Keratinocyte (primary cell): ENCODE data around the gene CEP131. TPM values are rescaled to one million over a fixed set of nuclear protein-coding genes. Genes with fewer than 3 reads are reported as not detected.

Experiments used
- DNase-seq: peaks from one replicate; pipeline ENCODE4 v3.0.0-alpha.2; 2011; ENCODE audit warnings: low read depth, missing footprints, low spot score
- FAIRE-seq: peaks from 2 replicates; lab custom pipeline; 2011; peaks lifted over from hg19 to GRCh38; lab: Jason Lieb, UNC
- H2AFZ ChIP-seq: 2 replicates; pipeline ENCODE4 v1.6.0; 2012; ENCODE audit warnings: low read length, control low read depth, inconsistent platforms; ENCODE audit not compliant: control insufficient read depth
- H3K27ac ChIP-seq: 2 replicates; pipeline ENCODE4 v1.5.1; 2011; ENCODE audit warnings: low read length; ENCODE audit not compliant: control insufficient read depth, insufficient read depth
- H3K27me3 ChIP-seq: 3 replicates; pipeline ENCODE4 v1.6.0; 2011; ENCODE audit warnings: low read length; ENCODE audit not compliant: control insufficient read depth, insufficient read depth; ENCODE audit errors: extremely low read depth
- H3K36me3 ChIP-seq, 2 experiments: 2 replicates in 1 of 2; 3 replicates in 1 of 2; pipeline ENCODE4 v1.5.1; 2011; ENCODE audit warnings: low read length in 2 of 2, mild to moderate bottlenecking in 1 of 2; ENCODE audit not compliant: control insufficient read depth in 2 of 2, insufficient read depth in 2 of 2; ENCODE audit errors: extremely low read depth in 1 of 2
- H3K4me1 ChIP-seq: 3 replicates; pipeline ENCODE4 v1.5.1; 2011; ENCODE audit warnings: low read length; ENCODE audit not compliant: control insufficient read depth, insufficient read depth; ENCODE audit errors: extremely low read depth
- H3K4me2 ChIP-seq: 3 replicates; pipeline ENCODE4 v1.6.0; 2011; ENCODE audit warnings: low read depth, low read length; ENCODE audit not compliant: control insufficient read depth, insufficient read depth; ENCODE audit errors: extremely low read depth
- H3K4me3 ChIP-seq, 3 experiments: fragments of 200-600 bp in 1 of 3; sonication (generic) in 1 of 3; 2 replicates in 2 of 3; 3 replicates in 1 of 3; pipeline ENCODE4 v1.5.1; 2011 to 2016; ENCODE audit warnings: low read length in 3 of 3, mild to moderate bottlenecking in 3 of 3, control low read depth in 2 of 3, inconsistent platforms in 1 of 3, low read depth in 1 of 3, mixed read lengths in 1 of 3, mixed run types in 1 of 3, moderate library complexity in 1 of 3; ENCODE audit not compliant: control insufficient read depth in 2 of 3, insufficient read depth in 2 of 3; ENCODE audit errors: extremely low read depth in 1 of 3
- H3K79me2 ChIP-seq: 2 replicates; pipeline ENCODE4 v1.6.0; 2012; ENCODE audit warnings: low read length; ENCODE audit not compliant: control insufficient read depth, insufficient read depth
- H3K9ac ChIP-seq: 3 replicates; pipeline ENCODE4 v1.6.0; 2011; ENCODE audit warnings: low read length; ENCODE audit not compliant: control insufficient read depth, insufficient read depth; ENCODE audit errors: extremely low read depth
- H3K9me1 ChIP-seq: 3 replicates; pipeline ENCODE4 v1.6.0; 2011; ENCODE audit warnings: low read length; ENCODE audit not compliant: control insufficient read depth, insufficient read depth; ENCODE audit errors: extremely low read depth
- H3K9me3 ChIP-seq: 2 replicates; pipeline ENCODE4 v1.5.1; 2012; ENCODE audit warnings: low read depth, low read length; ENCODE audit not compliant: control insufficient read depth
- H4K20me1 ChIP-seq: 3 replicates; pipeline ENCODE4 v1.6.0; 2011; ENCODE audit warnings: low read length; ENCODE audit not compliant: control insufficient read depth, insufficient read depth; ENCODE audit errors: extremely low read depth
- CTCF ChIP-seq, 3 experiments: IDR thresholded peaks in 1 of 3; conservative IDR thresholded peaks in 1 of 3; optimal IDR thresholded peaks in 1 of 3; 2 replicates in 2 of 3; 3 replicates in 1 of 3; pipeline versions ENCODE3 to v1.5.1; 2011; ENCODE audit warnings: low read length in 3 of 3, mild to moderate bottlenecking in 3 of 3, moderate library complexity in 2 of 3, control low read depth in 1 of 3, inconsistent platforms in 1 of 3; ENCODE audit not compliant: insufficient read depth in 2 of 3; ENCODE audit errors: extremely low read depth in 1 of 3
- EZH2 ChIP-seq: IDR thresholded peaks from one replicate; pipeline ENCODE4 v1.6.1; 2012; ENCODE audit warnings: inconsistent platforms, mild to moderate bottlenecking, low read length, moderate library complexity
- dilution Hi-C: fragments of 300-500 bp; cut with MboI; formaldehyde crosslinking; loops from one replicate; pipeline ENCODE4 v1.7.0; 2020; ENCODE audit warnings: low sequenced_read_pairs; ENCODE audit not compliant: extremely low pct_ligation_motif_present
- polyA plus RNA-seq, 5 experiments: library from polyadenylated mRNA; depleted of rRNA in 3 of 5; stranded (reverse) in 3 of 5; stranded (forward) in 1 of 5; unstranded in 1 of 5; fragments of >200 nt; gene quantifications; 1 replicate in 1 of 5; 2 replicates in 3 of 5; 3 replicates in 1 of 5; pipeline versions ENCODE4 v1.2.1 to v1.2.3, GENCODE V29; 2011 to 2012; ENCODE audit warnings: missing spikeins in 2 of 5, low read depth in 1 of 5, low replicate concordance in 1 of 5

Gene CEP131
- polyA plus RNA-seq, 1 donor (not counting 4 experiments of a cell fraction or from before 2014, with no cell fraction given) = 2.6 TPM

GRCh38 chr17:81237591-81238489, 15.1 kb upstream of the CEP131 start:
- Histone ChIP-seq H3K9me3 (no peaks in the 10 kb centered on the region), H3K4me1 (peaks cover 19% of the 10 kb centered on the region), H3K4me2 (peak overlapping the region; percentile 98), H3K36me3 (peaks cover 6 to 11% of the 10 kb centered on the region in 2 experiments), H4K20me1 (no peaks in the 10 kb centered on the region), H2AFZ (no peak overlapping the region), H3K27me3 (no peaks in the 10 kb centered on the region), H3K9me1 (no peaks in the 10 kb centered on the region), H3K79me2 (peaks cover 35% of the 10 kb centered on the region), H3K4me3 (peak overlapping the region; percentile 76 to 96 (median 84)), H3K27ac (peak overlapping the region; percentile 50), H3K9ac (peak overlapping the region; percentile 92)
- DNase-seq (no peak), FAIRE-seq (no peak)
- no peak for TF ChIP-seq EZH2
- no peak for TF ChIP-seq CTCF (optimal IDR thresholded peaks at IDR 0.05 in 1 of 3, IDR thresholded peaks at IDR 0.05 in 1 of 3, conservative IDR thresholded peaks at IDR 0.05 in 1 of 3; ENCODE audit: extremely low read depth in 1 of 3, insufficient read depth in 2 of 3, low read length in 3 of 3)
- dilution Hi-C loops = no loop called here

GRCh38 chr17:81236784-81237183, 14.0 kb upstream of the CEP131 start:
- H3K4me3 ChIP-seq = no peak overlapping the region
- H3K36me3 ChIP-seq = peaks cover 6 to 16% of the 10 kb centered on the region in 2 experiments
- DNase-seq (no peak), FAIRE-seq (no peak)
- H4K20me1 ChIP-seq = no peaks in the 10 kb centered on the region
- H3K9me1 ChIP-seq = no peaks in the 10 kb centered on the region
- TF ChIP-seq CTCF (optimal IDR thresholded peaks at IDR 0.05 in 1 of 3, IDR thresholded peaks at IDR 0.05 in 1 of 3, conservative IDR thresholded peaks at IDR 0.05 in 1 of 3; ENCODE audit: extremely low read depth in 1 of 3, insufficient read depth in 2 of 3, low read length in 3 of 3) (no peak), EZH2 (no peak)
- peaks cover 19% of the 10 kb centered on the region for H3K4me1 ChIP-seq
- dilution Hi-C loops = no loop called here
- H3K27me3 ChIP-seq = no peaks in the 10 kb centered on the region
- H3K79me2 ChIP-seq = peaks cover 35% of the 10 kb centered on the region
- H2AFZ ChIP-seq = no peak overlapping the region
- no peak overlapping the region for H3K4me2 ChIP-seq
- no peak overlapping the region for H3K27ac ChIP-seq
- no peaks in the 10 kb centered on the region for H3K9me3 ChIP-seq
- no peak overlapping the region for H3K9ac ChIP-seq
